ENCODE measurements around the gene MKI67.

The MKI67 gene

DNA sequence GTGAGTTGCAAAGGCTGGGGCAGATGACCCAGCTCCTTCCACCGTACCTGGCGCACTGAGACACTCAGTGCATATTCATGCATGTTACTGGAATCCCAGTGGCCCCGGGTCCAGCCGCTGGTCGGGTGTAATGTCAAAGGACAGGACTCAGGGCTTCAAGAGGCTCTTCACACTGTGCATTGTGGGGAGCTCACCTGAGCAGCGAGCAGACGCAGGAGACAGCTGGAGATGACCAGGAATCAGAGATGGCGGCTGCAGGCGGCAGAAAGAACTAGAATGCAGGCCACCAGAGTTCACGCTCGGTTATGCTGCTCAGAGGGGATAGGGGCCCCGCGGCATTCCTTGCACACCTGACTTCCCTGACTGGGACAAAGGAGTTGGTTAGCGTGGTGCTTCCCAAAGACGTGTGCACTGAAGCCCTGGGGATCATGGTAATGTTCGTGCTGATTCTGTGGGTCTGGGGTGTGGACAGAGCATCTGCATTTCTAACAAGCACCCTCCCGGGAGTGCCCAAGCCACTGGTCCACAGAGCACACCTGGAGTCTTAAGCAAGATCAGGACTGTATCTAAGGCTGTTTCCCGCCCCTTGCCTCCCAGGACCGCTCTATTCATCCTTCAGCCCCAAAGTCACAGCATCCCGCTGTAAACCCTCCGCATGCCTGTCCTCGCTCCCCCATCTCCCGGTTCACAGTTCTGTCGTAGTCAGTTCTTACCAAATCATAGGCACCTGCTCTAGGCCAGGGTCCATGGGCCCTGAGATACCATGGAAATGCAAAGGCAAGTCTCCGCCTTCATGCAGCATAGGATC, 71.0 kb downstream of the MKI67 start:
- H3K79me1 ChIP-seq (ENCODE audit: low read depth, low read length): no peaks in the 10 kb centered on the region
- H4K91ac ChIP-seq (ENCODE audit: low read depth, low read length, poor library complexity): no peak overlapping the region
- no peak overlapping the region for H2BK12ac ChIP-seq (ENCODE audit: low read length)
- no peak overlapping the region for H3K4me2 ChIP-seq (ENCODE audit: insufficient read depth, low read length, poor library complexity, severe bottlenecking)
- H2AK5ac ChIP-seq (ENCODE audit: low read depth, low read length): no peak overlapping the region
- no peak for DNase-seq (ENCODE audit: low spot score)
- H4K8ac ChIP-seq (ENCODE audit: low read depth, low read length): no peak overlapping the region
- H3K4me3 ChIP-seq (ENCODE audit: low read length in 2 of 2): no peak overlapping the region
- no peak overlapping the region for H3K9ac ChIP-seq (ENCODE audit: low read depth, low read length, poor library complexity)
- no peak overlapping the region for H2BK120ac ChIP-seq (ENCODE audit: low read depth, low read length)
- H3K4me1 ChIP-seq (ENCODE audit: control insufficient read depth in 2 of 2, insufficient read depth in 1 of 2, low read depth in 1 of 2, low read length in 2 of 2): no peaks in the 10 kb centered on the region
- no peak overlapping the region for H3K23ac ChIP-seq (ENCODE audit: low read depth, low read length, poor library complexity)
- no peak overlapping the region for H2AFZ ChIP-seq (ENCODE audit: low read length)
- no peak overlapping the region for H3K18ac ChIP-seq (ENCODE audit: low read length)
- peaks cover 0 to 3% of the 10 kb centered on the region in 2 donors for H3K36me3 ChIP-seq (replicated peaks in 1 of 2; ENCODE audit: control insufficient read depth in 2 of 2, insufficient read depth in 2 of 2, low read length in 2 of 2)
- no peaks in the 10 kb centered on the region for H3K27me3 ChIP-seq (ENCODE audit: control insufficient read depth in 3 of 3, insufficient read depth in 3 of 3, low read depth in 1 of 3, low read length in 3 of 3)
- no peak overlapping the region for H2BK15ac ChIP-seq (ENCODE audit: low read length)
- no peak overlapping the region for H3K4ac ChIP-seq (ENCODE audit: low read length)
- H3K9me3 ChIP-seq (replicated peaks in 1 of 2; ENCODE audit: control insufficient read depth in 2 of 2, insufficient read depth in 1 of 2, low read depth in 1 of 2, low read length in 2 of 2): no peaks in the 10 kb centered on the region
- H3K27ac ChIP-seq (replicated peaks; ENCODE audit: low read length): no peak overlapping the region
- H3K14ac ChIP-seq (ENCODE audit: low read length): peak overlapping the region; percentile 4
- no CpG with 5 or more reads among the region's 25 CpGs for WGBS, 2 donors (ENCODE audit: extremely low coverage in 2 of 2, insufficient read length in 2 of 2, insufficient replicate concordance in 1 of 2)
- no peak overlapping the region for H2BK5ac ChIP-seq (ENCODE audit: low read length)

GRCh38 chr10:128054163-128054970, 71.9 kb downstream of the MKI67 start:
- no peak overlapping the region for H3K4me3 ChIP-seq (ENCODE audit: low read length in 2 of 2)
- no peaks in the 10 kb centered on the region for H3K4me1 ChIP-seq (ENCODE audit: control insufficient read depth in 2 of 2, insufficient read depth in 1 of 2, low read depth in 1 of 2, low read length in 2 of 2)
- DNase-seq (ENCODE audit: low spot score): no peak
- H3K79me1 ChIP-seq (ENCODE audit: low read depth, low read length): no peaks in the 10 kb centered on the region
- no peak overlapping the region for H3K9ac ChIP-seq (ENCODE audit: low read depth, low read length, poor library complexity)
- no peak overlapping the region for H3K4ac ChIP-seq (ENCODE audit: low read length)
- H2AFZ ChIP-seq (ENCODE audit: low read length): no peak overlapping the region
- H2BK12ac ChIP-seq (ENCODE audit: low read length): no peak overlapping the region
- H3K9me3 ChIP-seq (replicated peaks in 1 of 2; ENCODE audit: control insufficient read depth in 2 of 2, insufficient read depth in 1 of 2, low read depth in 1 of 2, low read length in 2 of 2): no peaks in the 10 kb centered on the region
- WGBS, 2 donors (ENCODE audit: extremely low coverage in 2 of 2, insufficient read length in 2 of 2, insufficient replicate concordance in 1 of 2): no CpG with 5 or more reads among the region's 16 CpGs
- no peak overlapping the region for H2AK5ac ChIP-seq (ENCODE audit: low read depth, low read length)
- no peaks in the 10 kb centered on the region for H3K36me3 ChIP-seq (replicated peaks in 1 of 2; ENCODE audit: control insufficient read depth in 2 of 2, insufficient read depth in 2 of 2, low read length in 2 of 2)
- peak overlapping the region; percentile 4 for H3K14ac ChIP-seq (ENCODE audit: low read length)
- no peak overlapping the region for H2BK120ac ChIP-seq (ENCODE audit: low read depth, low read length)
- no peak overlapping the region for H3K27ac ChIP-seq (replicated peaks; ENCODE audit: low read length)
- H4K91ac ChIP-seq (ENCODE audit: low read depth, low read length, poor library complexity): no peak overlapping the region
- no peak overlapping the region for H2BK15ac ChIP-seq (ENCODE audit: low read length)
- H3K18ac ChIP-seq (ENCODE audit: low read length): no peak overlapping the region
- H3K27me3 ChIP-seq (ENCODE audit: control insufficient read depth in 3 of 3, insufficient read depth in 3 of 3, low read depth in 1 of 3, low read length in 3 of 3): no peaks in the 10 kb centered on the region
- no peak overlapping the region for H4K8ac ChIP-seq (ENCODE audit: low read depth, low read length)
- H3K4me2 ChIP-seq (ENCODE audit: insufficient read depth, low read length, poor library complexity, severe bottlenecking): no peak overlapping the region
- no peak overlapping the region for H3K23ac ChIP-seq (ENCODE audit: low read depth, low read length, poor library complexity)
- no peak overlapping the region for H2BK5ac ChIP-seq (ENCODE audit: low read length)

- no peaks in the 10 kb centered on the region for H3K4me1 ChIP-seq (ENCODE audit: control insufficient read depth in 2 of 2, insufficient read depth in 1 of 2, low read depth in 1 of 2, low read length in 2 of 2)
- no peak overlapping the region for H2AFZ ChIP-seq (ENCODE audit: low read length)
- H3K18ac ChIP-seq (ENCODE audit: low read length): no peak overlapping the region
- no peak overlapping the region for H3K4me2 ChIP-seq (ENCODE audit: insufficient read depth, low read length, poor library complexity, severe bottlenecking)
- no peak overlapping the region for H2BK15ac ChIP-seq (ENCODE audit: low read length)
- H3K9me3 ChIP-seq (replicated peaks in 1 of 2; ENCODE audit: control insufficient read depth in 2 of 2, insufficient read depth in 1 of 2, low read depth in 1 of 2, low read length in 2 of 2): no peaks in the 10 kb centered on the region
- H3K4me3 ChIP-seq (ENCODE audit: low read length in 2 of 2): no peak overlapping the region
- H3K27ac ChIP-seq (replicated peaks; ENCODE audit: low read length): no peak overlapping the region
- H3K36me3 ChIP-seq (replicated peaks in 1 of 2; ENCODE audit: control insufficient read depth in 2 of 2, insufficient read depth in 2 of 2, low read length in 2 of 2): no peaks in the 10 kb centered on the region
- H2BK5ac ChIP-seq (ENCODE audit: low read length): no peak overlapping the region
- H3K4ac ChIP-seq (ENCODE audit: low read length): no peak overlapping the region
- H3K23ac ChIP-seq (ENCODE audit: low read depth, low read length, poor library complexity): no peak overlapping the region
- no peak overlapping the region for H4K91ac ChIP-seq (ENCODE audit: low read depth, low read length, poor library complexity)
- DNase-seq (ENCODE audit: low spot score): no peak
- H4K8ac ChIP-seq (ENCODE audit: low read depth, low read length): no peak overlapping the region
- no peaks in the 10 kb centered on the region for H3K27me3 ChIP-seq (ENCODE audit: control insufficient read depth in 3 of 3, insufficient read depth in 3 of 3, low read depth in 1 of 3, low read length in 3 of 3)
- H2AK5ac ChIP-seq (ENCODE audit: low read depth, low read length): no peak overlapping the region
- no peak overlapping the region for H2BK12ac ChIP-seq (ENCODE audit: low read length)
- no peak overlapping the region for H3K14ac ChIP-seq (ENCODE audit: low read length)
- H3K79me1 ChIP-seq (ENCODE audit: low read depth, low read length): no peaks in the 10 kb centered on the region
- no peak overlapping the region for H2BK120ac ChIP-seq (ENCODE audit: low read depth, low read length)
- WGBS, 2 donors (ENCODE audit: extremely low coverage in 2 of 2, insufficient read length in 2 of 2, insufficient replicate concordance in 1 of 2): no CpG with 5 or more reads among the region's 7 CpGs
- H3K9ac ChIP-seq (ENCODE audit: low read depth, low read length, poor library complexity): no peak overlapping the region
These were observed 72.9 kb downstream of the MKI67 start for GRCh38 chr10:128053356-128053755.

DNA sequence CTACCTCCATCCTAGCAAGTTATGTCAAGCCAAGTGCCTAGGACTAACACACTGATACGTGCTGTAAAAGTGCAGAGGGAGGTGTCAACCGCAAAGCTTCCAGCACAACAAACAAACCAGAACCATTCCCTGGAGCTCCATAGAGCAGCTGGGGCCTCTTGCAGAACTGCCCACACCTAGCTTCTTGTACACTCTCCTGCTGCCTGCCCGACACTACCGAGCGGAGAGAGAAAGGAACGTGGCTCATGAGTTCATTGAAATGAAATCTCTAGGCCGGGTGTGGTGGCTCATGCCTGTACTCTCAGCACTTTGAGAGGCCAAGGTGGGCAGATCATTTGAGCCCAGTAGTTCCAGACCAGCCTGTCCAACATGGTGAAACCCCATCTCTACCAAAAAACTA, 73.5 kb downstream of the MKI67 start:
- no peak overlapping the region for H3K4me2 ChIP-seq (ENCODE audit: insufficient read depth, low read length, poor library complexity, severe bottlenecking)
- no peak overlapping the region for H3K23ac ChIP-seq (ENCODE audit: low read depth, low read length, poor library complexity)
- H3K9me3 ChIP-seq (replicated peaks in 1 of 2; ENCODE audit: control insufficient read depth in 2 of 2, insufficient read depth in 1 of 2, low read depth in 1 of 2, low read length in 2 of 2): no peaks in the 10 kb centered on the region
- no peak overlapping the region for H2BK120ac ChIP-seq (ENCODE audit: low read depth, low read length)
- H2BK15ac ChIP-seq (ENCODE audit: low read length): no peak overlapping the region
- no peak for DNase-seq (ENCODE audit: low spot score)
- H2BK5ac ChIP-seq (ENCODE audit: low read length): no peak overlapping the region
- no peak overlapping the region for H2AK5ac ChIP-seq (ENCODE audit: low read depth, low read length)
- no peak overlapping the region for H2AFZ ChIP-seq (ENCODE audit: low read length)
- no peak overlapping the region for H2BK12ac ChIP-seq (ENCODE audit: low read length)
- no peak overlapping the region for H3K14ac ChIP-seq (ENCODE audit: low read length)
- no peak overlapping the region for H4K91ac ChIP-seq (ENCODE audit: low read depth, low read length, poor library complexity)
- H3K79me1 ChIP-seq (ENCODE audit: low read depth, low read length): no peaks in the 10 kb centered on the region
- H3K4ac ChIP-seq (ENCODE audit: low read length): no peak overlapping the region
- no peaks in the 10 kb centered on the region for H3K36me3 ChIP-seq (replicated peaks in 1 of 2; ENCODE audit: control insufficient read depth in 2 of 2, insufficient read depth in 2 of 2, low read length in 2 of 2)
- no peak overlapping the region for H3K27ac ChIP-seq (replicated peaks; ENCODE audit: low read length)
- no peak overlapping the region for H3K9ac ChIP-seq (ENCODE audit: low read depth, low read length, poor library complexity)
- H3K27me3 ChIP-seq (ENCODE audit: control insufficient read depth in 3 of 3, insufficient read depth in 3 of 3, low read depth in 1 of 3, low read length in 3 of 3): no peaks in the 10 kb centered on the region
- H3K4me3 ChIP-seq (ENCODE audit: low read length in 2 of 2): no peak overlapping the region
- H3K4me1 ChIP-seq (ENCODE audit: control insufficient read depth in 2 of 2, insufficient read depth in 1 of 2, low read depth in 1 of 2, low read length in 2 of 2): no peaks in the 10 kb centered on the region
- no peak overlapping the region for H3K18ac ChIP-seq (ENCODE audit: low read length)
- no peak overlapping the region for H4K8ac ChIP-seq (ENCODE audit: low read depth, low read length)
- no CpG with 5 or more reads among the region's 7 CpGs for WGBS, 2 donors (ENCODE audit: extremely low coverage in 2 of 2, insufficient read length in 2 of 2, insufficient replicate concordance in 1 of 2)
